ENCODE measurements around the gene HIVEP3. TPM values are rescaled to one million over a fixed set of nuclear protein-coding genes. Genes with fewer than 3 reads are reported as not detected.

Gene HIVEP3
- total and polyA plus RNA-seq, 5 experiments from 2014 or later: 5.5 to 9.8 (median 6.3) TPM

GRCh38 chr1:41780322-41780721 lies 138.4 kb downstream of the HIVEP3 start:
- POLR2A ChIA-PET: no interaction called here
- no peak overlapping the region for H3K4me3 Mint-ChIP-seq

DNA sequence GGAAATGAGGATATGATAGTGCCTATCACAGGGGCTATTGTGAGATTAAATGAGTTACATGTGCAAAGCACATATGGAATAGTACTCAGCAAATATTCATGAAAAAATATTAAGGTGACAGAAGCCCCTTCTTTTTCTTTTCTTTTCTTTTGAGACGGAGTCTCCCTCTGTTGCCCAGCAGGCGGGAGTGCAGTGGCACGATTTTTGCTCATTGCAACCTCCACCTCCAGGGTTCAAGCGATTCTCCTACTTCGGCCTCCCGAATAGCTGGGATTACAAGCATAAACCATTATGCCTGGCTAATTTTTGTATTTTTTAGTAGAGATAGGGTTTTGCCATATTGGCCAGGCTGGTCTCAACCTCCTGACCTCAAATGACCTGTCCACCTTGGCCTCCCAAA lies 139.4 kb downstream of the HIVEP3 start:
- DNase-seq (no peak), ATAC-seq (no peak)
- H3K9me3 Mint-ChIP-seq: peaks cover 0 to 12% (median 1%) of the 10 kb centered on the region in 9 donors
- no peak overlapping the region for H3K4me3 Mint-ChIP-seq
- POLR2A ChIA-PET: no interaction called here
- H3K27me3 Mint-ChIP-seq: no peaks in the 10 kb centered on the region
- peaks cover 5 to 27% (median 11%) of the 10 kb centered on the region in 4 donors for H3K4me1 Mint-ChIP-seq
- H3K36me3 Mint-ChIP-seq: peaks cover 0 to 4% (median 3%) of the 10 kb centered on the region in 3 donors
- H3K27ac Mint-ChIP-seq: no peak overlapping the region

More at GRCh38 chr1:41780322-41780721, 138.4 kb downstream of the HIVEP3 start:
- H3K27ac Mint-ChIP-seq: no peak overlapping the region
- H3K27me3 Mint-ChIP-seq: no peaks in the 10 kb centered on the region
- ATAC-seq (no peak), DNase-seq (no peak)
- H3K4me1 Mint-ChIP-seq: peaks cover 5 to 33% (median 16%) of the 10 kb centered on the region in 4 donors
- peaks cover 0 to 19% (median 8%) of the 10 kb centered on the region in 9 donors for H3K9me3 Mint-ChIP-seq
- H3K36me3 Mint-ChIP-seq: peaks cover 0 to 12% (median 6%) of the 10 kb centered on the region in 3 donors

- Mint-ChIP-seq H3K4me1 (peaks cover 2 to 14% (median 4%) of the 10 kb centered on the region in 4 donors), H3K27me3 (no peaks in the 10 kb centered on the region), H3K27ac (no peak overlapping the region), H3K9me3 (no peaks in the 10 kb centered on the region), H3K36me3 (no peaks in the 10 kb centered on the region), H3K4me3 (no peak overlapping the region)
- POLR2A ChIA-PET: no interaction called here
- no peak for ATAC-seq
- no peak for DNase-seq
Observed at GRCh38 chr1:41777695-41778094, 141.0 kb downstream of the HIVEP3 start.

DNA sequence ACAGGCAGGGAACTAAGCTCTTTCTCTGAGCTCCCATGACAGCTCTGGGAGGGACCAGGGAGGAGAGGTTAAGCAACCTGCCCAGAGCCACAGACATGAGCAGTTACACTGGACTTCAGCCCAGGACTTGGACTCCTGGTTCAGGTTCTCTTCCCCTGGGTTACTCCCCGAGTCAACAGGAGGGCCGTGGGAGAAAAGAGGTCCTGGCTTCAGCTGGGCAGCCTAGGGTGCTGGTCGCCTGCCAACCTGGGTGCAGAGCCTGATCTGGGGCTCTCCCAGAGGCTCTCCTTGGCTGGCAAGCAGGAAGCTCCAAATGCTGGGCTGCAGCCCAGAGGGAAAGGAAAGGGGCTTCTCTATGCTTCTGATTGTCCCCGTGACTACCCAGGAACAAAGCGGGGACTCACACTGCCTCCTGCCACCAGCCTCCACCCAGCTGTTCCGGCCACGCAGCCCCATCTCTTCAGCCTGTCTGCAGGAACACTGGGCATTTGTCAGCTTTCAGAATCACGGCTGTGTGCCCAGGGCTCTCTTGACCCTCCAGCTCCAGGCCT lies 141.8 kb downstream of the HIVEP3 start:
- no peaks in the 10 kb centered on the region for H3K27me3 Mint-ChIP-seq
- ATAC-seq (no peak), DNase-seq (no peak)
- no peak overlapping the region for H3K27ac Mint-ChIP-seq
- H3K4me3 Mint-ChIP-seq: no peak overlapping the region
- POLR2A ChIA-PET: interaction anchor here (0.9 kb wide), 1 partner anchor 9 kb away, joined by 3 read pairs; no protein-coding TSS in a partner anchor
- no peaks in the 10 kb centered on the region for H3K9me3 Mint-ChIP-seq
- no peaks in the 10 kb centered on the region for H3K36me3 Mint-ChIP-seq
- peaks cover 2 to 7% (median 4%) of the 10 kb centered on the region in 4 donors for H3K4me1 Mint-ChIP-seq

GRCh38 chr1:41775956-41776585 lies 142.7 kb downstream of the HIVEP3 start:
- ATAC-seq: no peak
- no peak for DNase-seq
- Mint-ChIP-seq H3K4me3 (no peak overlapping the region), H3K36me3 (no peaks in the 10 kb centered on the region), H3K9me3 (no peaks in the 10 kb centered on the region), H3K4me1 (peaks cover 0 to 8% (median 3%) of the 10 kb centered on the region in 4 donors), H3K27me3 (no peaks in the 10 kb centered on the region), H3K27ac (no peak overlapping the region)
- POLR2A ChIA-PET: no interaction called here

- Mint-ChIP-seq H3K4me3 (no peak overlapping the region), H3K9me3 (no peaks in the 10 kb centered on the region), H3K27ac (no peak overlapping the region), H3K27me3 (no peaks in the 10 kb centered on the region), H3K4me1 (peaks cover 0 to 10% (median 3%) of the 10 kb centered on the region in 4 donors), H3K36me3 (no peaks in the 10 kb centered on the region)
- no peak for ATAC-seq
- POLR2A ChIA-PET: no interaction called here
- no peak for DNase-seq
Observed at GRCh38 chr1:41774471-41774990, 144.2 kb downstream of the HIVEP3 start.

DNA sequence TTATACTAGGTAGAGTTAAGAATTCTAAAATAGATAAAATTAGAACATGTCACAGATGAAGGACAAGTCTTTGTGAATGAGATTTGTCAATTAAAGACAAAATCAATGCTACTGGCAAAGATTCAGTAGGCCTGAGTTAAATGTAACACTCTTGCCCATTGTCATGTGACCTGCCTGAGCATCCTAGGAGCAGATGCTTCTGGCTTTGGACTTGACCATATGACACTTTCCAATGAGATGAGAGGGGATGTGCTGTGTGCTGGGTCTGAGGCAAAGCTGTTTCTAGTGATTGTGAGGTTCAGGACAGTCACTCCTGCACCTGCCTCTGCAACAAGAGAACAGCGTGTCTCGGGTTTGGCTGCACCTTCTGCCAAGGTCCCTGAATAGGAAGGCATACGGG lies 144.9 kb downstream of the HIVEP3 start:
- DNase-seq: no peak
- H3K27ac Mint-ChIP-seq: peak overlapping the region in 1 of 10 donors; percentile 67
- H3K36me3 Mint-ChIP-seq: no peaks in the 10 kb centered on the region
- no peak overlapping the region for H3K4me3 Mint-ChIP-seq
- H3K4me1 Mint-ChIP-seq: peaks cover 0 to 14% (median 3%) of the 10 kb centered on the region in 4 donors
- H3K27me3 Mint-ChIP-seq: no peaks in the 10 kb centered on the region
- no peaks in the 10 kb centered on the region for H3K9me3 Mint-ChIP-seq
- ATAC-seq: no peak
- POLR2A ChIA-PET: no interaction called here

- no peaks in the 10 kb centered on the region for H3K9me3 Mint-ChIP-seq
Observed at GRCh38 chr1:41773144-41773591, 145.6 kb downstream of the HIVEP3 start.

DNA sequence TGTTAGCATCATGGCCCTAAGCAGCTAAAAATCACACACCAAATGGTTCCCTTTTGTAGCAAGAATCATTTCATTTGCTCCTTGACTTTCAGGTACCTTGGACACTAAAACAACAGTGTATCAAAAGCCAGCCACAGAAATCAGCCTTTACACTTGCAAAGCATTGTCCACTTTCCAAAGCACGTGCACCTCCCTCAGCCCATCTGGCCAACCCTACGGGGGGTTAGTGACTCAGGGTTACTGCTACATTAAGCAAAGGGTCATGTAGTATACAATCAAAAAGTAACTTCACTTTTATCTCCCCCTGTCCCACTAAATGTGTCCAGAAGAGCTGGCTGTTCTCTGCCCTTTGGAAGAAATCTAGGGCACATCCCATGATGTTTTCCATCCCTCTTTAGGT lies 149.7 kb downstream of the HIVEP3 start:
- no peak for DNase-seq
- no peak overlapping the region for H3K27ac Mint-ChIP-seq

More at GRCh38 chr1:41773144-41773591, 145.6 kb downstream of the HIVEP3 start:
- Mint-ChIP-seq H3K4me3 (no peak overlapping the region), H3K4me1 (peaks cover 0 to 21% (median 2%) of the 10 kb centered on the region in 4 donors), H3K27me3 (no peaks in the 10 kb centered on the region), H3K36me3 (no peaks in the 10 kb centered on the region), H3K27ac (no peak overlapping the region)
- DNase-seq (no peak), ATAC-seq (no peak)
- POLR2A ChIA-PET: no interaction called here

DNA sequence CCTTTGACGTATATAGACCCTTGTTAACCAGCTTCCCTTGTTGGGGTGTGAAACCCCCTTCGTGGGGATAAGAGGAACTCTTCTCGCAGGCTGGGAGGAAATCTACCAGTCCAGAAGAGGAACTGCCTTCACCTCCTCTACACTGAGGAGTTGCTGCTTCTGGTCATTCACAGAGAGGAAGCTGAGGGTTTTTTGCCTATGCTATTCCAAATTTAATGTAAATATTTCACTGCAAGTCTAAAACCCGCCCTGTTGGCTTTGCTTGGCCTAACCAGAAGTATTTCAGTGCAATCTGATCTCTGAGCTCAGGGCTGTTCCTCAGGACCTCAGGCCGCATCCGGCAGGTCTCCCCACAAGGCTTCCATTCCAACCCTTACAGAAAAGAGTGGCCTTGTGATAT lies 150.1 kb downstream of the HIVEP3 start:
- no peak for ATAC-seq
- no peak for DNase-seq
- Mint-ChIP-seq H3K36me3 (no peaks in the 10 kb centered on the region), H3K9me3 (peaks cover 0 to under 1% (median 0%) of the 10 kb centered on the region in 9 donors), H3K27me3 (peaks cover 0 to 1% (median 0%) of the 10 kb centered on the region in 5 donors), H3K4me3 (no peak overlapping the region), H3K27ac (no peak overlapping the region), H3K4me1 (peaks cover 6 to 63% (median 10%) of the 10 kb centered on the region in 4 donors)
- POLR2A ChIA-PET: interaction anchor here (0.6 to 1.3 kb wide), 2 partner anchors 8 to 14 kb away, joined by 3 read pairs; no protein-coding TSS in a partner anchor

More for the DNA sequence above, 149.7 kb downstream of the HIVEP3 start:
- no peak for ATAC-seq
- Mint-ChIP-seq H3K9me3 (no peaks in the 10 kb centered on the region), H3K36me3 (no peaks in the 10 kb centered on the region), H3K4me3 (no peak overlapping the region), H3K27me3 (peaks cover 0 to 1% (median 0%) of the 10 kb centered on the region in 5 donors), H3K4me1 (peaks cover 6 to 58% (median 10%) of the 10 kb centered on the region in 4 donors)
- POLR2A ChIA-PET: no interaction called here

GRCh38 chr1:41767534-41768525 lies 150.9 kb downstream of the HIVEP3 start:
- Mint-ChIP-seq H3K27me3 (peaks cover 0 to 1% (median 0%) of the 10 kb centered on the region in 5 donors), H3K27ac (no peak overlapping the region), H3K4me3 (no peak overlapping the region), H3K9me3 (peaks cover 0 to 8% (median 0%) of the 10 kb centered on the region in 9 donors), H3K36me3 (no peaks in the 10 kb centered on the region), H3K4me1 (peaks cover 6 to 68% (median 11%) of the 10 kb centered on the region in 4 donors)
- DNase-seq (no peak), ATAC-seq (no peak)
- POLR2A ChIA-PET: interaction anchor here (0.6 to 1.3 kb wide), 2 partner anchors 9 to 14 kb away, joined by 3 read pairs; no protein-coding TSS in a partner anchor

- POLR2A ChIA-PET: no interaction called here
- Mint-ChIP-seq H3K9me3 (peaks cover 0 to 16% (median 2%) of the 10 kb centered on the region in 9 donors), H3K27ac (no peak overlapping the region), H3K27me3 (peaks cover 0 to 1% (median 0%) of the 10 kb centered on the region in 5 donors), H3K36me3 (peaks cover 0 to 5% (median 5%) of the 10 kb centered on the region in 3 donors), H3K4me1 (peaks cover 6 to 65% (median 9%) of the 10 kb centered on the region in 4 donors), H3K4me3 (no peak overlapping the region)
- DNase-seq: no peak
- ATAC-seq: no peak
Observed at GRCh38 chr1:41766546-41766945, 152.2 kb downstream of the HIVEP3 start.

Data from naive thymus-derived CD8-positive, alpha-beta T cell (primary cell).